Fibroblast of skin of left biceps (primary cell): ENCODE data around the gene CGREF1.

Source experiments
- DNase-seq, 2 experiments: peaks; one replicate each; pipeline ENCODE4 v3.0.0-alpha.2; 2013; ENCODE audit warnings: low read depth in 2 of 2

The CGREF1 gene

DNA sequence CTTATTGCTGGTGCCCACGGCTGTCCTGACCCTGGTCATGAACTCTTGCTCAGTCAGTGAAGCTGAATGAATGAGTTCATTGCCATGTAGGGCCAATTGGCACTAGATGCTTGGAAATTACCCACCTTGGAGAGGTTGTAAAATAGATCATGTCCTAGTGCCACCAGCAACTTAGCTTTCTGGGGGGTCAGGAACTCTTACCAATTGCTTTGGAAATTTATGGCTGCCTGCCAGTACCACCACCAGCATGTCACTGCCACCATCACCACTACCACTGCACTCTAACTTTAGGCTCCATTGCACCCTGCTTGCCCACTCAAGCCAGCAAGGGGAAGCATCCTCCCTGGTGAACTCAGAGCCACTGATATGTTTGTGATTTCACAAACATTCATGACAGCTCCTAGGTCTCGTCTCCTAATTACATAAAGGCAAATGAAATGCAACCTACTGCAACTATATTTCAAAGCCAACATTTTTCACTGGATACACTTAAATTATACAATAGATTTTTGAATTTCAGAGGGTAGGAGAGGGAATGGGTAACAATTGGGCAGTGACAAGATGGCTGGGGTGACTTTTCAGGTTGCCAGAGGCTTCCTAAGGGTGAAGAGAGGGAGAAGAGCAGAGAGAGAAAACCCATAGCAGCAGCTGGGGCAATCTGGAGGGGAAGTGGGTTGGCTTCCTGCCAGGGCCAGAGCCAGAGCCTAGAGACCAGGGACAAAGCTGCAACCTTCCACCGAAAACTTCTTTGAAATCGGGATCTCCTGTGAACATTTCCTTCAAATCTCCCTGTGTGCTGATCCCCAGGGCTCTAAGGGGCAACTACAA is 44.0 kb downstream of the CGREF1 start:
- DNase-seq = no peak

GRCh38 chr2:27073782-27074181 is 45.1 kb downstream of the CGREF1 start:
- DNase-seq = no peak

DNA sequence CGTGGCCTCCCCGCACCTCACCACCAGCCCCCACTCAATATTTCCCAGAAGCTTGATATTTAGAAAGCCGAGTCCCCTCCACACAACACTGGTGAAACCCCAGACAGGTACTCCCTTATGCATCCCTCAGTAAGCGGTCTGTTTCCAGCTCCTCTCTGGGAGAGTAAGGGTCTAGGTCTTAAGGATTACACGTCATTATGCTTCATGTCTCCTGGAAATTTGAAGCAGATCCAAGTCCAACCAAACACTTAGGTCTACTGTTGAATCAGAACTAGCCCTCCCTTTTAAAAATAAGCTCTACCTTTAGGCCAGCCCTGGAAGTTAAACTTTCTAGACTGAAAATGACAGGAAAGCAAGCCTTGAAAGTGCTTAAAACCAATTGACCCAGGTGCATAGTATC is 46.0 kb downstream of the CGREF1 start:
- no peak for DNase-seq

DNA sequence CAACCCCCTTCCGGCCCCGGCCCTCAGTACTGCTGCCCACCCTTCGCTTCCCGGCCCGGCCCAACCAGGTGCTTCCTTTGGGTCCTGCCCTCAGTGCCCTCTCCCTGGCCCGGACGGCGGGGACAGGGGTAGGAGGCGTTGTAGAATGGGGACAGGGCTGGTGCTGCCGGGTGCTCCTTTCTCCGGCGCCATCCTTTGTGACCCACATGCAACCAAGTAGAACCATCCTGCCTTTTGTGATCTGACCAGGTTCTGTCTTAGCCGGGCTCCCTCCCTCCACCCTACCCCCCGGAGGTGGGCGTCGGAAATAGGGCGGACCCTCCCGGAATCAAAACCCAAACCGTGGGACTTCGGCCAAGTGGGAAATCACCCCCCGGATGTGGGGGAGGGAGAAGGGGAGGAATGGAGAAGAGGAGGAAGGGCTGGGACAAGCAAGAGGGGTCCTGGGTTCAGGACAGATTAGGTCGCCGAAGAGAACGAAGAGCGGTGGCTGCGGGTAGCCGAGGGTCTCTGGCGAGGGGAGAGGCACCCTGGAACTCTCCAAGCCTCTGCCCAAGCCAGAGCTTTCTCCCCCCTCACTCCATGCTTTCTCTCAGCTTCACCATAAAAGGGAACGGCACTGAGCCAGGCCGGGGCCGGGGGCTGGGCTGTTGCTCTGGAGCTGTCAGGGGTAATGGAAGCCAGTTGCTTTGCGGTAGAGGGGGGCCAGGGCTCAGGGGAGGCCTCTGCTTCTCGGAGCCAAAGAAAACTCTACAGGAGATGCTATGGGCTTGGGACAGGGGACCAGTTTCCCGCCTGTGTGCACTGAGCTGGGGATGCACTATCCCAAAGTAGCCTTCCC is 46.7 kb downstream of the CGREF1 start:
- DNase-seq = peak; percentile 82 to 84

GRCh38 chr2:27071277-27071989 is 47.5 kb downstream of the CGREF1 start, which contains the start of gene OST4:
Gene OST4, minus strand, starts transcription at chr2:27071654.
- DNase-seq = peak; percentile 78 to 85

DNA sequence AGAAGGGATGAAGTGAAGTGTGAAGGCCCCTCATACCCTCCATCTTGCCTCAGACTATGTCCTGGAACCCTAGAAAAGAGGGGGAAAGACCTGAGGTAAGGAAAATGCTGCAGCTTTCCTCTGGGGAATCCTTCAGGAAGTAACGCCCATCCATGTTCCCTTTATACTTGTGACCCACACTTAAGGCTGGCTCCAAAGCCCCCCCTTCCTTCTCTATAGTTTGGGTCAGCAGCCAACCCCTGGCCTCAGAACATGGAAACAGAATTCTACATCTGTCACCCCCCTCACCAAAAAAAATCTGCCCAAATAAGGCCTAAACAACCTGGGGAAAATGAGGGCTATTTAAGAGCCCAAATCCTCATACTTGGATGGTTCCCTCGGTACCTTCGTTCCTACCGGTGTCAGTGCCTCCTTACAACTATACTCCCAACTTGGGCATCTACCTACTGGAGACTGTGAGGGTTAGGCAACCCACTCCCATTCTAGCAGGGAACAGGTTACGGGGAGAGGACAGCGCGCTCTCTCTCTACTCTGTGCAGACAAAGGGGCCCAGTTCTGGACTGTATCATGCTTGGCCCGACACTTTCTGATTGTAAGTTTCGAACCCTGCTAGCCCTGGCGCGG is 48.2 kb downstream of the CGREF1 start:
- DNase-seq = no peak

DNA sequence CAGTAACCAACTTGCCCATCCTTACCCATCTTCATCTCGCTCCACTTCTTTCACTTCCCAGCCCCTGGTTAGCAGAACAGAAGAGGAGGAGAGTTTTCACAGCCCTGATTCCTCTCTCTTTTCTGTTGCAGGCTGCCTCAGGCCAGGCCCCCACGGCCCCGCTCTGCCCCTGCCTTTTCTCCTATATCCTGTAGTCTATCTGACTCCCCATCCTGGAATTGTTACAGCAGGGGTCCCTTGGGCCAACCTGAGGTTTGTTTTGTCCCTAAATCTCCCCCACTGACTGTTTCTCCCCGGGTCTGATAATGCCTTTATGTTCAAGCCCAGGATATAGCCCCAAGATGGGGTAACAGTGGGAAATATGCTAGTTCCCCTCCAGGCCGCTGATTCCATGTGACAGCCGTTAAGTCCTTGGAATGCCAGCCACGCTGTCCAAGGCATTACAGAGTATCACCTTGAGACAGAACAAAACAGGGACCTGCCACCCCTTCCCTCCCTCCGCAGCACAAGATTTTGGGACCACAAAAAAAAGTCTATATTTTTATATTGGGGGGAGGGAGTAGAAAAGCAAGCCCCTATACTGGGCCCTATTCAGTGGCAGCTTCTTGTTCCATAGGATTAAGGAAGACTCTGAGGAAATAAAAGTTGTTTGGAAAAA is 48.8 kb downstream of the CGREF1 start:
- no peak for DNase-seq

GRCh38 chr2:27069436-27069835 is 49.5 kb downstream of the CGREF1 start:
- no peak for DNase-seq

GRCh38 chr2:27067385-27067784 is 51.5 kb downstream of the CGREF1 start:
- no peak for DNase-seq

DNA sequence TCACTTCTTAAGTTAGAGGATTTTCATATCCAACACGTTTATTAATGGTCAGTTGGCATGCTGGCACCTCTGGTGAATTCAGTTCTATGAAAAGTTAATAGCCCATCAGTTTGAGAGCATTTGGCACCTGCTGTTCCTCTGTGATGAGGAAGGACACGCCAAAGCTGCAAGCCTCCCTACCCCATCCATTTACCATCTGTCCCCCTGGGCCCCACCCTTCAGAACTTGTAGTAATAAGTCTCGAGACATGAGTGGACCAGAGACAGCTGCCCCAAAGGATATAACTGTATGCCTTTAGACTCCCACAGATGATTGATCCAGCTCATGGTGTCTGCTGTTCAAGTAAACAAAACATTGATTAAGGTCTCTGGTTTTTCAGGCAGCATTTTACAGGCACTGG is 53.8 kb downstream of the CGREF1 start:
- no peak for DNase-seq

DNA sequence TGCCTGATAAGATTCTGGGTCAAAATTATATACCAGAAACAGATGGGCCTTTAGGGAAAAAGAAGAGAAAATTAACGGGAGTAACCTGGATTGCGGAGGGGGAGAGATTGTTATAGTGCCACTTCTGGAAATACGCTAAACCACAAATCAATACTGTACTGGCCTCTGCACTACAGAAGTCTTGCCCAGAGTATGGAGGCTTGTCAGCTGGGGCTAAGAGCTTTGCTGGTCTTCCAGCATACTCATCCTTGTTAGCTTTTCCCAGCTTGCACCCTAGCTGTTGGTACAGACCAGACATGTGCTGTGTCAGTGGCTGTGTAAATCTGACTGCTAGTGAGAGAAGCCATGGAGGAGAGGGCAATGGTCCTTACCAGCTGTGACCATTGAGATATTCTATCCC is 58.6 kb downstream of the CGREF1 start:
- no peak for DNase-seq

DNA sequence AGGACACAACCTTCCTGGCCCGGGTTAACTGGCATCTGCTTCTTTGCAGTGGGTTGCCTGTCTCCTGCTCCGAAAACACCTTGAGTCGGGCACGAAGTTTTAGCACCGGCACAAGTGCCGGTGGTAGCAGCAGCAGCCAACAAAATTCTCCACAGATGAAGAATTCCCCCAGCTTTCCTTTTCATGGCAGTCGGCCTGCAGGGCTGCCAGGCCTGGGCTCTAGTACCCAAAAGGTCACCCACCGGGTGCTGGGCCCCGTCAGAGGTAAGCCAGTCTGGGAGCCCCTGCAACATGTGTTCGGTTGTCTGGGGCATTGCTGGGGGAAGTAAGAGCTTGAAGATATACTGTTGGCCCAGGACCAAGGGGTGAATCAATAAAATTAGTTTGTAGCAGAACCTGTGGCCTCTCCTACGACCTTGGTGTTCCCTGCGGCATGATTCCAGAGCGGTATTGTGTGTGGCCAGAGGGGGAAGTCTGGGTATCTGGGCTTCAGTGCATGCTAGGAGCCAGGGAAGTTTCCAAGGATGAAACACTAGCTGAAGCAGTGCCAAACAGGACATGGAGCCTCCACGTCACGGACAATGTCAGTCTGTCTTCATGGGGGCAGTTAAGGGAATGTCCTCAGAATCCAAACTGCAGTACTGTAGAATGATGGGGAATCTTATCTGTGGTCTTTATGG is 59.6 kb downstream of the CGREF1 start:
- DNase-seq = no peak

DNA sequence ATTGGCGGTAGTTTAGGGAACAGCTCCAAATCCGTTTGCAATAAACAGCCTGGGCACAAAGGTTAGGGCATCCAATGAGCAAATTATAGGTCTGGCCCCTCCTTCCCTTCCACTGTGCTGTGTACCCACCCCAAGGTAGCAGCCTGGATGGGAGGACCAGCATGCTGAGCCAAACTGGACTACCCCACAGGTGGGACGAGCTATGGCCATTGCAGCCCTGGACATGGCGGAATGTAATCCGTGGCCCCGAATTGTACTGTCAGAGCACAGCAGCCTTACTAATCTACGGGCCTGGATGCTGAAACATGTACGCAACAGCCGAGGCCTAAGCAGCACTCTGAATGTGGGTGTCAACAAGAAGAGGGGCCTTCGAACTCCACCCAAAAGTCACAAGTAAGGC is 60.7 kb downstream of the CGREF1 start:
- DNase-seq = no peak

DNA sequence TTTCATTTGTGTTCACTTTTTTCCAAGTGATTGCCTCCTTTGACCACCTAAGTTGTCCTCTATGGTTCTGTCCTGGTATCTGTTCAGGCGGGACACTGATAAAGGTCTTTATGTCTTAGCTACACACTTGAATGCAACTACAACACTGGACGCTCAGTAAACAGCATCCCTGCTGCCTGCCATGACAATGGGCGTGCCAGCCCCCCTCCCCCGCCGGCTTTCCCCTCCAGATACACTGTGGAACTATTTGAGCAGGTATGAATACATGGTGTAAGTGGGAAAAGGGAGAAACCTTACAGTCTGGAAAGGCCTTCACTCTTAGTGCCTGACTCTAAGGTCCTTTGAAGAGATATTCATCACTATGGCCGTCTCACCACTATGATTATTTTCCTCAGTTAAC is 61.7 kb downstream of the CGREF1 start:
- DNase-seq = no peak

DNA sequence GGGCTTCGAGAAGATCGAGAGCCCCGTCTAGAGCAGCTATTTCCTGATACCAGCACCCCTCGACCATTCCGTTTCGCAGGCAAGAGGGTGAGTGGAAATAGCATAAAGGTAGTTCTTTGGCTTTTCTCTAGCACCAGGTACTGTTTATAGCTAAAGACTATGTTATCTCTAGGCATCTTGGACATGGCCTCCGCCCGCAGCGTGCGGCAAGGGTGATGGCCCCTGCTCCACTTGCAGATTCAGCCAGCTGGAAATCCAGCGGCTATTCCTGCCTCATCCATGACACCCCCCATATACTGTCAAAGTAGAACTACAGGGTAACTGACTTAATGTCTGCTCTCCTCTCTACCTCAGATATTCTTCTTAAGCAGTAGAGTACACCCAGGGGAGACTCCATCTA is 64.2 kb downstream of the CGREF1 start:
- DNase-seq = no peak

DNA sequence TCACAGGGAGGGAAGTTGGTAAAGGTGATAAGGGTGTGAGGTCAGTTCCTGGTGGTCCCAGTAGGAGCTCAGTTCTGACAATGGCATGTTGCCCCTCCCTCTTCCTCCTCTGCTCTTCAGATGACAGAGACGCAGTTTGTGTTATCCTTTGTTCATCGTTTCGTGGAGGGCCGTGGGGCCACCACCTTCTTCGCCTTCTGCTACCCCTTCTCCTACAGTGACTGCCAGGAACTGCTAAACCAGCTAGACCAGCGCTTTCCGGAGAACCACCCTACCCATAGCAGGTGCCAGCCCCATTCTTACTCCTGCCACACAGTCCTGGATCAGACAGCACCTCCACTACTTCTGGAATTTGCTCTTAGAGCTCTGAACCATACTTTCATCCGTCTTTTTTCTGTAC is 65.2 kb downstream of the CGREF1 start:
- no peak for DNase-seq

GRCh38 chr2:27053321-27053720 is 65.6 kb downstream of the CGREF1 start:
- no peak for DNase-seq

DNA sequence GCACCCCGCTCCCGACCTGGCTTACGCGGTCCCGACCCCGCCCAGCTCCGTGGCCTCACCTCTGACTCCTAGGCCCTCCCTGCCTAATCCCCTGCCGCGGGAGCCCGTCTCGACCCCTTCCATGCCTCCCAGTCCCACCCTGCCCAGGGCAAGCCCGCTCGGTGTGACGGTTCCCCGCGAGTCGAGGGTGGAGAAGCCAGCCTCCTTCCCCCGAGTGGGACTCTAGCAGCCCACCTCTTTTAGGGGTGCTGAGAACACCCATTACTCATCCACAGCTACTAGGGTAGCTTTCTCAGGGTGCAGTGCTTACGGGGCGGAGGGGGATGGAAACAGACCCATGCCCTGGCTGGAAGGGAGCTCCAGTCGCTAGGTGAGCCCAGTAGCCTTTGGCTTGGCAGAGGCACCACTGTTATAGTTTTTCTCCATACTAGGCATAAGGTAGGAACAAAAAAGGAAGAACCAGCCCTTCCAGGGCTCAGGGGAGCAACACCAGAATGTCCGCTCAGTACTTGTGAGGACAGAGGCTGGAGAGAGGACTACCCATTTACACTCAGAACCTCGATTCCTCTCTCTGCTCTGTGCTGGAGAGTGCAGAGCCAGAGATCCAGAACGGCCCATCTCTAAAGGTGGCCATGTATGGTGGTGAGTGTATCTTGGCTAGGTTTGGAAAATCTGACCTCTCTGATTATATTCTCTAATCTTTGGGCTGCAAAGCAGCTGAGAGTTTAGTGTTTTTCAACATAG is 66.9 kb downstream of the CGREF1 start:
- no peak for DNase-seq

DNA sequence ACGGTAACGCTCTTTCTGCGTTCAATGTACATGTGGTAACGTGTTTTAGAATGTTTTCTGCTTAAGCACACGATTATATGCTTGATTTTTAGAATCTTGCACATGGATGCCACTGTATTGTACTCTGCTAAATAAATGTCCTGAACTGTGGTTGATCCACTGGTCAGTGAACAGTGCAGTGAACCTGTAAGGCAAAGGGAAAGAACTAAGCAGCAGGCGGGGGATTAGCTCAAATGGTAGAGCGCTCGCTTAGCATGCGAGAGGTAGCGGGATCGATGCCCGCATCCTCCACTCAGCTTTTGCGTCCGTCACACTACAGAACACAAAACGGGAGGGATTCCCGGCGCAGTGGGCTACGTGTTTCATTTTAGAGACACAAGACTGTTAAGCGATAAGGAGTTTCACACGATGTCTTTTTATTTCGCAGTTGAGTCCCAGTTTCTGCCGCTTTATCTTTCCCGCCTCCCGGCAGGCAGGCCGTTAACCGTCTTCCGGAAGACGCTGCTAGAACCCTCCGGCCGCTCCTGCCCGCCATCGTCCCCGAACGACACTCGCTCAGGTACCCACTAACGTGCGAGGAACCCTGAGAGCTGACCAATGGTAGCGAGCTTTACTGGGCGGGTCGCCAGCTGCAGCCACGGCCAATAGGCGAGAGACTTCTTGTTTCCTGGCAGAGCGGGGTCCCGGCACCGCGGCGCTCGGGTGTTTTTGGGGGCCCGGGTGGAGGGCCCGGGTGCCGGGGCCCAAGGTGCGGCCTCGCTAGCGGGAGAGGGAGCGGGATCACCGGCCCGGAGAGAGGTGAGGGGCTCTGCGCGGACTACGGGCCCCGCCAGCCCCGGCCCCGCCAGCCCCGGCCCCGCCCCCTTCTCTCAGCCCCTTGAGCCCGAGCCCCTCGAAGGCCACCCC is 67.7 kb downstream of the CGREF1 start, which contains the start of gene AGBL5:
AGBL5 (plus strand) TSS at position 673 of the 906 bp plus-strand sequence. CDS start 1,291 bp downstream, outside the sequence.
- DNase-seq = peak; percentile 80 to 82
